ENCODE measurements around the gene PYM1.
"Not testable (repeated sequence)": the region's sequence is repeated elsewhere in the genome, so short reads cannot be mapped to it uniquely, and the experiment has no call there.

PYM1 gene

DNA sequence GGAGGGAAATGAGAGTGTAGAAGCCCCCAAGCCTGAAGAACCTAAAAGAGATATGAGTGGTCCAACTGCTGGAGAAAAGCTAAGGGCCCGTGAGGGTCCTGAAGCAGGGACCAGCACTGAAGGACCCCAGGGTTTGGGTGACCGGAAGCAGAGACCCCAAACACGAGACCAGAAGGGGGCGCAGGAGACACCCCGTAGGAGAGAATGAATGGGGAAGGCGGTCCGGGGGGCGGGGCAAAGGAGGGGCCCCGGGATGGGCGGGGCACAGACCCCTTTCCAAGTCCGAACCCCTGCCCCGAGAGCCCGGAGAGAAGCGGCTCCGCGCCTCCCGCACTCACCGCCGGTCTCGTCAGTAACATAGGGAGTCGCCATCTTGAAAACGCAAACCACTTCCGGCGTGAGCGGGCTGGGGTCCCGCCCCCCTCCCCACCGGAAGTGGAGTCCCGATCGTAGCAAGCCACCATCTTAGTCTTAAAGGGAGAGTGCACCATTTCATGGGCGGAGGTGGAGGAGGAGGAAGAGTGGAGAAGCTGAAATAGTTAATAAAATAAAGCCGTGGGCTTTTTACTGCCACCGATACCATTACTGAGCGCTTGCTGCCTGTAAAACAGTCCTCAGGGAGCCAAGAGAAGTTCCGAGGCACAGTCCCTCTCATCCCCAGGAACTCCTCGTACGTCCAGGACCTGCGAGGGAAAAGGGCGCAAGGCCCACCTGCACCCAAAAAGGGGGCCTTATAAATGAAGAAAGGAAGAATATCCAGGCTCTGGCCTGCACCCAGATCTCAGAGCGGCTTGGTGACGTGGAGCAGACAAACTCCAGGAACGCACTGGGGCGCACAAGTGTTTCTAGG, 731 bp downstream of the PYM1 start:
- peak overlapping the region; percentile 96 for H3K4me3 ChIP-seq (ENCODE audit: low read length)
- TF ChIP-seq, protein P1, sequence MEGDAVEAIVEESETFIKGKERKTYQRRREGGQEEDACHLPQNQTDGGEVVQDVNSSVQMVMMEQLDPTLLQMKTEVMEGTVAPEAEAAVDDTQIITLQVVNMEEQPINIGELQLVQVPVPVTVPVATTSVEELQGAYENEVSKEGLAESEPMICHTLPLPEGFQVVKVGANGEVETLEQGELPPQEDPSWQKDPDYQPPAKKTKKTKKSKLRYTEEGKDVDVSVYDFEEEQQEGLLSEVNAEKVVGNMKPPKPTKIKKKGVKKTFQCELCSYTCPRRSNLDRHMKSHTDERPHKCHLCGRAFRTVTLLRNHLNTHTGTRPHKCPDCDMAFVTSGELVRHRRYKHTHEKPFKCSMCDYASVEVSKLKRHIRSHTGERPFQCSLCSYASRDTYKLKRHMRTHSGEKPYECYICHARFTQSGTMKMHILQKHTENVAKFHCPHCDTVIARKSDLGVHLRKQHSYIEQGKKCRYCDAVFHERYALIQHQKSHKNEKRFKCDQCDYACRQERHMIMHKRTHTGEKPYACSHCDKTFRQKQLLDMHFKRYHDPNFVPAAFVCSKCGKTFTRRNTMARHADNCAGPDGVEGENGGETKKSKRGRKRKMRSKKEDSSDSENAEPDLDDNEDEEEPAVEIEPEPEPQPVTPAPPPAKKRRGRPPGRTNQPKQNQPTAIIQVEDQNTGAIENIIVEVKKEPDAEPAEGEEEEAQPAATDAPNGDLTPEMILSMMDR (conservative IDR thresholded peaks at IDR 0.05; ENCODE audit: low read length) = peak; percentile 71
- DNase-seq (ENCODE audit: low read depth) = peak; percentile 91

DNA sequence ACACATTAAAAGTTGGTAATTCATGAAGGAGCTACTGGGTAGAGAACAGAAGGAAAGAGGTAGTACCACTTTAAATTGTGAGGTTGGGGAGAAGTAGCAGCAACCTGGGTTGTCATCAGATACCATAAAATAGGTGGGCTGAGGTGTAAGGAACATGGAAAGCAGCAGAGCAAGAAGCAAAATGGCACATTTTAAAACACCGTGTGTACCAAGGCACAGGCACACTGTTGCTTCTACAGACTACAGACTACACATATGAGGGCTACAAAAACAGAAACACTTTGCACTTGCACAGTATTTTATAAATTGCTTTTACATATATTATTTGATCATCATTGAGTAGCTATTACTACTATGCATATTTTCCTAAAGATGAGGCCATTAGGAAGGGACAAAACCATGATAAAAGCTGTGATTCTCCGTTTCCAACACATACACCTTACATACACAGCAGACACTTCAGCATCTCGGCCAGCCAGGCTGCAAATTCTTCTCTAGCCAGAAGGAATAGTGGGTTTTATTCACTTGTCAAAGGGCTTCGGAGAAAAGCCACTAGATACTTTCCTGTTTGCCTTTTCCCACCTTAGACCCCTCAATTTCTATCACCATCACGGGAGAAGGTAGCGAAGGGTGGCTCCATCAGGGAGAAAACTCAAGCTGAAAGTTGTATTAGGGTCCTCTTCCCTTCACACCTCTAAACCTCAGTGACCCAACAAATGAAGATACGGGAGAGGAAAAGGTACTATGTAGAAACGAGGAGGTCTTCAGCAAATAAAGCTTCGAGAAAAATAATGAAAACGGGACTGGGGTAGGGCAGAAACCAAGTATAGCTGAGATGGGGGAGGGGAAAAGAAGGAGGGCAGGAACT, 1.6 kb downstream of the PYM1 start:
- peak overlapping the region; percentile 96 for H3K4me3 ChIP-seq (ENCODE audit: low read length)
- no peak for DNase-seq (ENCODE audit: low read depth)
- TF ChIP-seq, protein P1 (conservative IDR thresholded peaks at IDR 0.05; ENCODE audit: low read length) = no peak

DNA sequence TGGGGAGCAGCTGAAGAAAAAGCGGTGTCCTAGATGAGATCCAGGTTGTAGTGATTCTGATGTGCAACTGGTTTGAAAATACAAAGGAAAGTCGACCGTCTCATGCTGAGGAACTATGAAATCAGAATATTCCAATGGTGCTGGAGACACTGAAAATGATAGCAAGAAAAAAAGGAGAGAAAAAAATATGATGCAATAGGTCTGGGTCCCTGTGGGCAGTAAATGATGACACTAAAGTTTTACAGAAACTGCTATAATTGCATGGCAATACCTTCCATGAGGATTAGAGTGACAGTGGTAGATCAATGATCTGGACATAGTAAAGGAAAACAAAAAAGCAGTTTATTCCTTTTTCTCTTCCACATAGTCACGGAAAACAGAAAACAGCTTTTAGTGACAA, 2.3 kb downstream of the PYM1 start:
- TF ChIP-seq, protein P1 (conservative IDR thresholded peaks at IDR 0.05; ENCODE audit: low read length) = no peak
- DNase-seq (ENCODE audit: low read depth) = no peak
- H3K4me3 ChIP-seq (ENCODE audit: low read length) = no peak overlapping the region

DNA sequence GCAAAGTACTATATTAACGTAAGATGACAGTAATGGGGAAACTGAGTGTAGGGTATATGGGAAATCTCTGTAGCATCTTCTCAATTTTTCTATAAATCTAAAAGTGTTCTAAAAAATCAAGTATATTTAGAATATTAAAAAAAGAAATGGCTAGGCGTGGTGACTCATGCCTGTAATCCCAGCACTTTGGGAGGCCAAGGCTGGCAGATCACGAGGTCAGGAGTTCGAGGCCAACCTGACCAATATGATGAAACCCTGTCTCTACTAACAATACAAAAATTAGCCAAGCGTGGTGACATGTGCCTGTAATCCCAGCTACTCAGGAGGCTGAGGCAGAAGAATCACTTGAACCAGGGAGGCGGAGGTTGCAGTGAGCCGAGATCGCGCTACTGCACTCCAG, 4.0 kb downstream of the PYM1 start:
- DNase-seq (ENCODE audit: low read depth); H3K4me3 ChIP-seq (ENCODE audit: low read length): not testable (repeated sequence)

DNA sequence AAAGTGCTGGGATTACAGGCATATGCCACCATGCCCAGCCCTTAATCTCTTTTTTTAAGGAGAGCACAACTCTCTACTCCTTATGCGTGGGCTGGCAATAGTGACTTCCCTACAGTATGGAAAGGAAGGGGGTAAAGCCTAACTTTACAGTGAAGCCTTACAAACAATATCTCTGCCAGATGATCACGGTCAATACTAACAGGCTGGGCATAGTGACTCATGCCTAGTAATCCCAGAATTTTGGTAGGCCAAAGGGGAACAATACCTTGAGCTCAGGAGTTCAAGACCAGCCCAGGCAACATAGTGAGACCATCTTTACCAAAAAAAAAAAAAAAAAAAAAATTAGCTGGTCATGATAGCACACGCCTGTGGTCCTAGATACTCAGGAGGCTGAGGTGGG, 5.6 kb downstream of the PYM1 start:
- DNase-seq (ENCODE audit: low read depth) = no peak
- no peak overlapping the region for H3K4me3 ChIP-seq (ENCODE audit: low read length)
- TF ChIP-seq, protein P1 (conservative IDR thresholded peaks at IDR 0.05; ENCODE audit: low read length) = no peak

DNA sequence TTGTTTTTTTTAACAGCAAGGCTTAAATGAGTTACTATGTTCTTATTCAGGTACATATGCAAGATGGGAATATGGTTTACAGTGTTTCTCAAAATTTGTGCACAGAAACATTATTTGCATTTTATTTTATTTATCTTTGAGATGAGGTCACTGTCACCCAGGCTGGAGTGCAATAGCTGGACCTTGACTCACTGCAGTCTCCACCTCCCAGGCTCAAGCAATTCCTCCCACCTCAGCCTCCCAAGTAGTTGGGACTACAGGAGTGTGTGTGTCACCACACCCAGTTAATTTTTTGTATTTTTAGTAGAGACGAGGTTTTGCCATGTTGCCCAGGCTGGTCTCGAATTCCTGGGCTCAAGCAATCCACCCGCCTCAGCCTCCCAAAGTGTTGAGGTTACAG, 8.7 kb downstream of the PYM1 start:
- DNase-seq (ENCODE audit: low read depth) = peak; percentile 43
- H3K4me3 ChIP-seq (ENCODE audit: low read length) = not testable (repeated sequence)

DNA sequence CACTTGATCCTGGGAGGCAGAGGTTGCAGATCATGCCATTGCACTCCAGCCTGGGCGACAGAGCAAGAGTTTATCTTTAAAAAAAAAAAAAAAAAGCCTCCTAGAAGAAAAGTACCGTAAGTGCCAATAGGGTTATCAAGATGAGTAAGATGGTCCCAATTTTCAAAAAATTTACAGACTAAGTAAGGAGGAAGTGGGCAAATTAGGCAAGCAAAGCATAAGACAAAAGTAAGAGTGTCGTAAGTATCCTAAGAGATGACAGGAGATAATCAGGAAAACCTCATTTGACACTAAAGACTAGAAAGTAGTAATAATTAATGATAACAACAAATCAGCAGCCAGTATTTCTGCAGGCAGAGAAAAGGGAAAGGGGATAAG, 12.2 kb downstream of the PYM1 start:
- TF ChIP-seq, protein P1 (conservative IDR thresholded peaks at IDR 0.05; ENCODE audit: low read length) = no peak
- no peak for DNase-seq (ENCODE audit: low read depth)
- H3K4me3 ChIP-seq (ENCODE audit: low read length) = no peak overlapping the region

DNA sequence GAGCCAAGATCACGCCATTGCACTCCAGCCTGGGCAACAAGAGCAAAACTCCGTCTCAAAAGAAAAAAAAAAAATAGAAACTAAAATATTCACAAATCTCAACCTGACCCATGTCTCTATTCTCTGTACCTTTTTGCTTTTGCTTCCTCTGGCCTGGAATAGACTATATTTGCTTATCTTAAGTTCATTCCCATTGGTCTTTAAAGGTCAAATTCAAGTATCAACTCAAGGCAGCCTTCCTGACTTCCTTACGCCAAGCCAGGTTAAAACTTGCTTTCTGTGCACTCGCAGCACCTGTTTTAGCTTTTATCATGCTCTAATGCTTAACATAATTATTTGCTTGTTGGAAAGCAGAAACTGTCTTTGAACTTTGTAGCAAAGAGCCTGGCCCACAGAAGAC, 14.8 kb downstream of the PYM1 start:
- H3K4me3 ChIP-seq (ENCODE audit: low read length) = no peak overlapping the region
- TF ChIP-seq, protein P1 (conservative IDR thresholded peaks at IDR 0.05; ENCODE audit: low read length) = no peak
- no peak for DNase-seq (ENCODE audit: low read depth)
